Measurements from ENCODE around the gene ABCB8.
"Not testable (repeated sequence)": the region's sequence is repeated elsewhere in the genome, so short reads cannot be mapped to it uniquely, and the experiment has no call there.

ABCB8 gene

DNA sequence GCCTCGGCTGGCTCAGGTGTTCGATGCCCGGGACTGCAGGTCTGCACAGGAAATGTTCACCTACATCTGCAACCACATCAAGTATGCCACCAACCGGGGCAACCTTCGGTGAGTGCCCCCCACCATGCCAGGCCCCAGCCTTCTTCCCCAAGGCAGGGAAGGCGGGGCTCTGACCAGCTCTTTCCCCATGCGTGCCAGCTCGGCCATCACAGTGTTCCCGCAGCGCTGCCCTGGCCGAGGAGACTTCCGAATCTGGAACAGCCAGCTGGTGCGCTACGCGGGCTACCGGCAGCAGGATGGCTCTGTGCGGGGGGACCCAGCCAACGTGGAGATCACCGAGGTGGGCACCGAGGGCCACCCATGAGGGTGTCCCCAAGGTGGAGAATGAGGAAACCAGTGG, 29.9 kb upstream of the ABCB8 start:
- no peak for DNase-seq (ENCODE audit: low read depth)

DNA sequence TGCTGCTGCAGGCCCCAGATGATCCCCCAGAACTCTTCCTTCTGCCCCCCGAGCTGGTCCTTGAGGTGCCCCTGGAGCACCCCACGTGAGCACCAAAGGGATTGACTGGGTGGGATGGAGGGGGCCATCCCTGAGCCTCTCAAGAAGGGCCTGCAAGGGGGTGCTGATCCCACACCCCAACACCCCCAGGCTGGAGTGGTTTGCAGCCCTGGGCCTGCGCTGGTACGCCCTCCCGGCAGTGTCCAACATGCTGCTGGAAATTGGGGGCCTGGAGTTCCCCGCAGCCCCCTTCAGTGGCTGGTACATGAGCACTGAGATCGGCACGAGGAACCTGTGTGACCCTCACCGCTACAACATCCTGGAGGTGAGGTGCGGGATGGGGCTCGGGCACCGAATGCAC, 29.2 kb upstream of the ABCB8 start:
- DNase-seq (ENCODE audit: low read depth): no peak

DNA sequence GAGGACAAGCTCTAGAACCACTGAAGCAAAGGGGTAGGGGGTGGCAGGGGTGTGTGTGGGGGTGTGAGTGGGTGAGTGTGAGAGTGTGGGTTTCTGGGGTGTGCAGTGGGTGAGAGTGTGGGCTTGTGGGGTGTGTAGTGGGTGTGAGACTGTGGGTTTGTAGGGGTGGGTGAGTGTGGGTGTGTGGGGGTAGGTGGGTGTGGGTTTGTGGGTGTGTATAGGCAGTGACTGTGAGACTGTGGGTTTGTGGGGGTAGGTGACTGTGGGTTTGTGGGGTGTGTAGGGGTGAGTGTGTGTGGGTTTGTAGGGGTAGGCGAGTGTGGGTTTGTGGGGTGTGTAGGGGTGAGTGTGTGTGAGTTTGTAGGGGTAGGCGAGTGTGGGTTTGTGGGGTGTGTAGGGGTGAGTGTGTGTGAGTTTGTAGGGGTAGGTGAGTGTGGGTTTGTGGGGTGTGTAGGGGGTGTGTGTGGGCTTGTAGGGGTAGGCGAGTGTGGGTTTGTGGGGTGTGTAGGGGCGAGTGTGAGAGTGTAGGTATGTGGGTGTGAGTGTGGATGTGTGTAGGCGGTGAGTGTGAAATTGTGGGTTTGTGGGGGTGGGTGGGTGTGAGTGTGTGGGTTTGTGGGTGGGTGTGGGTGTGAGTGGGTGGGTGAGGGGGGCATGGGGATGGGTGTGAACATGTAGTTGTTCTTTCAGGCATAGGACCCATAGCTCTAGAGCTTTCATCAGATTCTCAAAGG, 28.6 kb upstream of the ABCB8 start:
- DNase-seq (ENCODE audit: low read depth): no peak

- DNase-seq (ENCODE audit: low read depth): no peak
These were observed 27.3 kb upstream of the ABCB8 start for GRCh38 chr7:151000897-151001495.

GRCh38 chr7:151001546-151001945, 26.7 kb upstream of the ABCB8 start:
- no peak for DNase-seq (ENCODE audit: low read depth)

DNA sequence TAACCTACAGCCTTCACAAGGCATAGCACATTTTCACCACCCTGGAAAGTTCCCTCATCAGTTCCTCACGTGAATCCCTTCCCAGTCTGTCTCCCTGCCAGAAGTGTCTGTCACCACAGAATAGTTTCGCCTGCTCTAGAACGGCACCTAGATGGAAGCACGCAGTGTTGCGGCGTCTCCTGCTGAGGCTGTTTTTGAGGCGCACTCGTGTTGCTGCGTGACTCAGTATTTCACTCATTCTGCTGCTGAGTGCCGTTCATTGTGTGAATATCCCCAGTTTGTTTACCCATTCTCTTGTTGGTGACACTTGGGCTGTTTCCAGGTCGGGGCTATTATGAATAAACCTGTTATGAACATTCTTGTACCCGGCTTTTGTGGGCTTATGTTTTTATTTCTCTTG, 24.7 kb upstream of the ABCB8 start:
- no peak for DNase-seq (ENCODE audit: low read depth)

DNA sequence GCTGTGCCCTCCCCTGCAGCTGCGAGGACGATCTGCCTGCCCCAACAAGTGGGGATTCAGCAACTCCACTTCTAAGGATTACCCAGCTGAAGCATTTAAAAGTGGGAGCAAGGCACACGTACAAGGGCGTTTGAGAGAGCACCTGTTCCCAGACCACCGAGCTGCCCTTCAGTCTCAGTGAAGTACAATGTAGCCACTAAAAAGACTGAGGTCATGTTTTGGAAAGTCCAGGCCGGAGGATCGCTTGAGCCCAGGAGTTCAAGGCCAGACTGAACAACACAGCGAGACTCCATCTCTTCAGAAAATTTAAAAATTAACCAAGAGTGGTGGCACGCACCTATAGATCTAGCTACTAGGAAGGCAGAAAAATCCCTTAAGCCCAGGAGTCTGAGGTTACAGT, 22.7 kb upstream of the ABCB8 start:
- no peak for DNase-seq (ENCODE audit: low read depth)

DNA sequence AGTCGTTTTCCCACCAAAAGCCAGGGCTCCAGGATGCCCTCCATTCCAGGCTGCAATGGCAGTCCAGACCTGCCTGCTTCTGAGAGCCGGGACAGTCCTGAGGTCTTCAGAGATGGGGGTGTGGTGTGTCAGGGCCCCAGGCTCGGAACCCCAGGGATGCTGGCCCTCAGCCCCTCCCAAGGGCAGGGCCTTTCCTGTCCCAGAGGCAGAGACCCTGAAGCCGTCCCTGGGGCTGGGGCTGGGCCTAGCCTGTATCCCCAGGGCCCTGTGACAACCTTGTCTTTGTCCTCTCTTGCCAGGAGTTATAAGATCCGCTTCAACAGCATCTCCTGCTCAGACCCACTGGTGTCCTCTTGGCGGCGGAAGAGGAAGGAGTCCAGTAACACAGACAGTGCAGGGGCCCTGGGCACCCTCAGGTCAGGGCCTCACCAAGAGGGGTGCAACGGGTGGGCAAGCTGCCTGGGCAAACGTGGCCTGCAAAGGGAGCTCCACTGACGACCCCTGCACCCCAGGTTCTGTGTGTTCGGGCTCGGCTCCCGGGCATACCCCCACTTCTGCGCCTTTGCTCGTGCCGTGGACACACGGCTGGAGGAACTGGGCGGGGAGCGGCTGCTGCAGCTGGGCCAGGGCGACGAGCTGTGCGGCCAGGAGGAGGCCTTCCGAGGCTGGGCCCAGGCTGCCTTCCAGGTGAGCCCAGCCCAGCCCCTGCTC, 21.5 kb upstream of the ABCB8 start:
- DNase-seq (ENCODE audit: low read depth): no peak

DNA sequence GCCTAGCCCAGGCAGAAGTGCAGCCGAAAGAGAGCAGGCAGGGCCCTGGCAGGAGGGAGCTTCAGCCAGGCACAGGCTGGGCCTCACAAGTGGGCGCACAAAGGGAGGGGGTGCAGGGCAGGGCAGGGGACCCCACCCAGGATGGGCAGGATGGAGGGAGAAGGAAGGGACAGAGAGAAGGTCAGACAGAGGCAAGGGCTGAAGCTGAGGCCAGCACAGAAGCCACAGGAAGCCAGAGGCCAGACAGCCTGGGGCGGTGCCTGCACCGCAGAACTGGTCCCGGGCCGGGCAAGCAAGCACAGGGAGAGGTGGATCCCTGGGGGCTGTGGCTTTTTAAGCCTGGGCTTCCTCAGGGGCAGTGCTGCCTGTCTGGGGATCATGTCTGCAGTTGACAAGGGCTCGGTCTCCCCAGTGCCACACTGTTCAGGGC, 20.8 kb upstream of the ABCB8 start:
- DNase-seq (ENCODE audit: low read depth): no peak

- DNase-seq (ENCODE audit: low read depth): no peak
These were observed 20.1 kb upstream of the ABCB8 start for GRCh38 chr7:151008143-151008510.

DNA sequence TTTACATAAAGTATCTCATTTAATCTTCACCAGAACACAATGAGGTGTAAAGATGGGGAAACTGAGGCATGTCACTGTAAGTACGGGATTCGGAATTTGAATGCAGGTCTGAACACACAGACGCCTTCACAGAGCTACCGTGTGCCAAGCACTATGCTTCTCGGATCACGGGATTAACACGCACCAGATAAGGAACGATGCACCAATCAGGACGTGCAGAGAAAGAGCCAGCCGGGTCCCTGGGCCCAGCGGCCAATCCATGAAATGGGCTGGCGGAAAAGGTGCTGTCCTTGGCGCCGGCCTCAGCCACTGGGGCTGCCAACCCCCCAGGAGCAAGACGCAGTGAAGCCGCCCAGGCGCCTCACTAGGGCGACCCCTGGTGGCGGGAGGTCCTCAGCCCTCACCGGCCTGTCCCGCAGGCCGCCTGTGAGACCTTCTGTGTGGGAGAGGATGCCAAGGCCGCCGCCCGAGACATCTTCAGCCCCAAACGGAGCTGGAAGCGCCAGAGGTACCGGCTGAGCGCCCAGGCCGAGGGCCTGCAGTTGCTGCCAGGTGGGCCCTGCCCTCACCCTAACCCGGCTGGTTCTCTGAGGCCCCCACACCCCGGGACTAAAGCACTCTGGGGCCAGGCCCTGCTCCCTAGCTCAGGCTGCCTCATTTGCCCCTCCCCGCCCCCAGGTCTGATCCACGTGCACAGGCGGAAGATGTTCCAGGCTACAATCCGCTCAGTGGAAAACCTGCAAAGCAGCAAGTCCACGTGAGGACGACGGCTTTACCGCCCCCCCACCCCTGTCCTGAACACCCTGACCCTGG, 19.5 kb upstream of the ABCB8 start:
- DNase-seq (ENCODE audit: low read depth): no peak

GRCh38 chr7:151009327-151010036, 18.8 kb upstream of the ABCB8 start:
- no peak for DNase-seq (ENCODE audit: low read depth)

DNA sequence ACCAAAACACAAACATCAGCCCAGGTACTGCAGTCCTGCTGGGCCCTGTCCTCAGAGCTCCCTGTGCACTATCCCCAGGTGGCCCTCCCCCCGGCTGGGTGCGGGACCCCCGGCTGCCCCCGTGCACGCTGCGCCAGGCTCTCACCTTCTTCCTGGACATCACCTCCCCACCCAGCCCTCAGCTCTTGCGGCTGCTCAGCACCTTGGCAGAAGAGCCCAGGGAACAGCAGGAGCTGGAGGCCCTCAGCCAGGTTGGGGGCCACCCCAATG, 18.3 kb upstream of the ABCB8 start:
- no peak for DNase-seq (ENCODE audit: low read depth)

GRCh38 chr7:151010307-151011096, 17.7 kb upstream of the ABCB8 start:
- DNase-seq (ENCODE audit: low read depth): no peak

GRCh38 chr7:151011097-151011409, 17.2 kb upstream of the ABCB8 start:
- no peak for DNase-seq (ENCODE audit: low read depth)

GRCh38 chr7:151011616-151012015, 16.6 kb upstream of the ABCB8 start:
- DNase-seq (ENCODE audit: low read depth): not testable (repeated sequence)

GRCh38 chr7:151012031-151012692, 16.1 kb upstream of the ABCB8 start:
- DNase-seq (ENCODE audit: low read depth): no peak

- DNase-seq (ENCODE audit: low read depth): no peak
These were observed 15.3 kb upstream of the ABCB8 start for GRCh38 chr7:151012911-151013347.

DNA sequence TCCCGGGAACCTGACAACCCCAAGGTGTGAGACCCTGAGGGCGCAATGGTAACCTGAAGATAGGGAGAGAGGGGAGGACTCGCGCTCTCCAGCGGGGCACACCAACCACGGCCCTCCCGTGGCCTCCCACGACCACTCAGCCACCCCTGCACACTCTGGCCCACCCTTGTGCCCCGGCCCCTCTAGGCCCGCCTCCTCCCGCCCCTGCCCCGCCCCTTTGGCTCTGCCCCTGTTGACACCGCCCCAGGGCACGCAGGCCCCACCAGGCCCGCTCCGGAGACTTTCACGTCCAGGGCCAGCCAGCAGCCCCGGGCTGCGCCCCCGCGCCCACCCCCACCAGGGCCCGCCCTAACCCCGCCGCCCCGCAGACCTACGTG, 14.9 kb upstream of the ABCB8 start:
- no peak for DNase-seq (ENCODE audit: low read depth)

GRCh38 chr7:151013733-151014497, 14.3 kb upstream of the ABCB8 start:
- no peak for DNase-seq (ENCODE audit: low read depth)
